Esophagus muscularis mucosa (tissue), 4 donors: Measurements from ENCODE around the gene SLC16A12. TPM values are rescaled to one million over a fixed set of nuclear protein-coding genes. Genes with fewer than 3 reads are reported as not detected.

Source experiments
- DNase-seq: peaks from one replicate; pipeline ENCODE4 v3.0.0-alpha.2; 2017; ENCODE audit errors: extremely low spot score
- H3K27ac ChIP-seq, 4 donors: fragments of 200-600 bp; sonication (generic); replicated peaks in 1 of 4; 1 replicate in 3 of 4; 2 replicates in 1 of 4; pipeline ENCODE4 v1.5.1; 2016 to 2019; ENCODE audit warnings: mild to moderate bottlenecking in 1 of 4
- H3K27me3 ChIP-seq, 4 donors: fragments of 200-600 bp; sonication (generic); one replicate each; pipeline versions ENCODE4 v1.5.1 to v1.6.0; 2016 to 2019
- H3K36me3 ChIP-seq, 4 donors: fragments of 200-600 bp; sonication (generic); one replicate each; pipeline ENCODE4 v1.5.1; 2016 to 2019
- H3K4me1 ChIP-seq, 4 donors: fragments of 200-600 bp; sonication (generic); one replicate each; pipeline ENCODE4 v1.5.1; 2016 to 2019
- H3K4me3 ChIP-seq, 4 donors: fragments of 200-600 bp; sonication (generic); 1 replicate in 2 of 4; 2 replicates in 2 of 4; pipeline ENCODE4 v1.5.1; 2016 to 2019; ENCODE audit warnings: mild to moderate bottlenecking in 4 of 4, moderate library complexity in 1 of 4
- H3K9me3 ChIP-seq, 4 donors: fragments of 200-600 bp; sonication (generic); 1 replicate in 3 of 4; 2 replicates in 1 of 4; pipeline ENCODE4 v1.5.1; 2016 to 2019
- EP300 ChIP-seq: sonication (generic); formaldehyde crosslinking; IDR thresholded peaks from one replicate; pipeline ENCODE4 v1.6.1; 2017; ENCODE audit warnings: antibody characterized with exemption
- POLR2A ChIP-seq: fragments of 450-650 bp; IDR thresholded peaks from one replicate; pipeline ENCODE4 v1.6.1; 2017; ENCODE audit warnings: antibody characterized with exemption, moderate library complexity, mild to moderate bottlenecking, low read depth
- POLR2AphosphoS5 ChIP-seq, 2 donors: sonication (generic); formaldehyde crosslinking; IDR thresholded peaks; one replicate each; pipeline ENCODE4 v1.6.1; 2017; ENCODE audit warnings: antibody characterized with exemption in 2 of 2
- WGBS: methylation state at CpG from one replicate; pipeline ENCODE4 v1.1.5; 2018; 5-methylcytosine and 5-hydroxymethylcytosine counted together
- intact Hi-C: fragments of 100-400 bp; cut with DNase I; formaldehyde crosslinking; loops from one replicate; pipeline ENCODE4 v1.15.1; 2023
- total RNA-seq, 4 donors: library from RNA; depleted of rRNA; stranded (reverse); fragments of >200 nt; gene quantifications; one replicate each; pipeline versions ENCODE4 v1.1.0 to v1.2.1, GENCODE V29; 2016
- TF ChIP-seq, protein P1 (sequence below), 3 experiments: fragments of 200-600 bp in 2 of 3; fragments of 450-650 bp in 1 of 3; sonication (generic) in 2 of 3; IDR thresholded peaks; one replicate each; pipeline ENCODE4 v1.5.1; 2017 to 2019; ENCODE audit warnings: antibody characterized with exemption in 3 of 3, mild to moderate bottlenecking in 2 of 3, moderate library complexity in 1 of 3

Gene SLC16A12
- total RNA-seq, 4 donors from 2014 or later, result 0.83 to 2.2 (median 1.9) TPM

- no peak for TF ChIP-seq POLR2A
- no peak for TF ChIP-seq EP300
- no peak for TF ChIP-seq POLR2AphosphoS5 (IDR thresholded peaks at IDR 0.05)
- TF ChIP-seq, protein P1, sequence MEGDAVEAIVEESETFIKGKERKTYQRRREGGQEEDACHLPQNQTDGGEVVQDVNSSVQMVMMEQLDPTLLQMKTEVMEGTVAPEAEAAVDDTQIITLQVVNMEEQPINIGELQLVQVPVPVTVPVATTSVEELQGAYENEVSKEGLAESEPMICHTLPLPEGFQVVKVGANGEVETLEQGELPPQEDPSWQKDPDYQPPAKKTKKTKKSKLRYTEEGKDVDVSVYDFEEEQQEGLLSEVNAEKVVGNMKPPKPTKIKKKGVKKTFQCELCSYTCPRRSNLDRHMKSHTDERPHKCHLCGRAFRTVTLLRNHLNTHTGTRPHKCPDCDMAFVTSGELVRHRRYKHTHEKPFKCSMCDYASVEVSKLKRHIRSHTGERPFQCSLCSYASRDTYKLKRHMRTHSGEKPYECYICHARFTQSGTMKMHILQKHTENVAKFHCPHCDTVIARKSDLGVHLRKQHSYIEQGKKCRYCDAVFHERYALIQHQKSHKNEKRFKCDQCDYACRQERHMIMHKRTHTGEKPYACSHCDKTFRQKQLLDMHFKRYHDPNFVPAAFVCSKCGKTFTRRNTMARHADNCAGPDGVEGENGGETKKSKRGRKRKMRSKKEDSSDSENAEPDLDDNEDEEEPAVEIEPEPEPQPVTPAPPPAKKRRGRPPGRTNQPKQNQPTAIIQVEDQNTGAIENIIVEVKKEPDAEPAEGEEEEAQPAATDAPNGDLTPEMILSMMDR (IDR thresholded peaks at IDR 0.05), result no peak
Measured at GRCh38 chr10:89566095-89566950, 30.9 kb upstream of the SLC16A12 start.

DNA sequence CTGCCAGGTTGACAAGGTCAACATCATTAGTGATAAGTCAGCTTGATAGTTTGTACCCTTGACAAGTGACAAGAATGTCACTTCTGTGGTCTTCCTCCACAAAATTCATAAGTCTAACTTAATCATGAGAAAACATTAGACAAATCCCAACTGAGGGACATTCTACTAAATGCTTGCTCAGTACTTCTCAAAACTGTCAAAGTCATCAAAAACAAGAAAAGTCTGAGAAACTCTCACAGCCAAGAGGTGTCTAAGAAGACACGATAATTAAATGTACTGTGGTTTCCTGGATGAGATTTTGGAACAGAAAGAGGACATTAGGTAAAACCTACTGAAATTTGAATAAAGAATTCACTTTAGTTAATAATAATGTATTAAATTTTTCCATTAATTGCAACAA is 29.8 kb upstream of the SLC16A12 start:
- intact Hi-C loops, result no loop called here
- H3K9me3 ChIP-seq, result no peaks in the 10 kb centered on the region
- no peak for TF ChIP-seq POLR2A
- TF ChIP-seq EP300, result no peak
- no peak for TF ChIP-seq POLR2AphosphoS5 (IDR thresholded peaks at IDR 0.05)
- TF ChIP-seq, protein P1 (IDR thresholded peaks at IDR 0.05), result no peak
- H3K27ac ChIP-seq, result no peak overlapping the region
- peaks cover 0 to 8% (median 0%) of the 10 kb centered on the region in 4 donors for H3K27me3 ChIP-seq
- H3K36me3 ChIP-seq, result no peaks in the 10 kb centered on the region
- H3K4me1 ChIP-seq, result no peaks in the 10 kb centered on the region
- DNase-seq, result no peak
- H3K4me3 ChIP-seq, result no peak overlapping the region
- 76% methylated on average over 1 of the region's 1 CpG for WGBS

More at GRCh38 chr10:89566095-89566950, 30.9 kb upstream of the SLC16A12 start:
- Histone ChIP-seq H3K4me1 (no peaks in the 10 kb centered on the region), H3K27ac (no peak overlapping the region), H3K9me3 (no peaks in the 10 kb centered on the region), H3K4me3 (no peak overlapping the region), H3K36me3 (no peaks in the 10 kb centered on the region), H3K27me3 (peaks cover 0 to 8% (median 0%) of the 10 kb centered on the region in 4 donors)
- intact Hi-C loops, result no loop called here
- WGBS, result 65% methylated on average over 10 of the region's 10 CpGs
- no peak for DNase-seq

- TF ChIP-seq, protein P1 (IDR thresholded peaks at IDR 0.05), result peak; percentile 76 to 80 (median 78)
- TF ChIP-seq EP300 (no peak), POLR2A (no peak), POLR2AphosphoS5 (IDR thresholded peaks at IDR 0.05) (no peak)
- intact Hi-C loops, result loop anchor here (1.0 to 5.0 kb wide), 3 partner anchors 97 to 307 kb away; no protein-coding TSS in a partner anchor
- H3K36me3 ChIP-seq, result no peaks in the 10 kb centered on the region
- H3K9me3 ChIP-seq, result no peaks in the 10 kb centered on the region
- peaks cover 0 to 8% (median 0%) of the 10 kb centered on the region in 4 donors for H3K27me3 ChIP-seq
- H3K4me1 ChIP-seq, result no peaks in the 10 kb centered on the region
- H3K4me3 ChIP-seq, result no peak overlapping the region
- WGBS, result 16% methylated on average over 2 of the region's 2 CpGs
- no peak for DNase-seq
- H3K27ac ChIP-seq, result no peak overlapping the region
Measured at GRCh38 chr10:89563861-89564478, 28.6 kb upstream of the SLC16A12 start.

- 96% methylated on average over 3 of the region's 3 CpGs for WGBS
- TF ChIP-seq POLR2AphosphoS5 (IDR thresholded peaks at IDR 0.05) (no peak), EP300 (no peak)
- TF ChIP-seq, protein P1 (IDR thresholded peaks at IDR 0.05), result no peak
- Histone ChIP-seq H3K9me3 (no peaks in the 10 kb centered on the region), H3K4me3 (no peak overlapping the region), H3K4me1 (no peaks in the 10 kb centered on the region), H3K27ac (no peak overlapping the region), H3K27me3 (peaks cover 0 to 8% (median 0%) of the 10 kb centered on the region in 4 donors), H3K36me3 (no peaks in the 10 kb centered on the region)
- DNase-seq, result no peak
- intact Hi-C loops, result loop anchor here (5.0 kb wide), 2 partner anchors 96 to 306 kb away; no protein-coding TSS in a partner anchor
Measured at GRCh38 chr10:89563311-89563710, 27.9 kb upstream of the SLC16A12 start.
